ENCODE results near the gene SHF. TPM values are rescaled to one million over a fixed set of nuclear protein-coding genes. Genes with fewer than 3 reads are reported as not detected.

Gene SHF
- total RNA-seq, 1 experiment from 2014 or later: 42.9 TPM

- Histone ChIP-seq H3K36me3 (ENCODE audit: insufficient read depth, low read length, poor library complexity, severe bottlenecking) (no peaks in the 10 kb centered on the region), H3K27me3 (replicated peaks; ENCODE audit: insufficient read depth, low read depth, low read length, poor library complexity) (no peaks in the 10 kb centered on the region), H3K9me3 (ENCODE audit: low read depth, low read length, poor library complexity, severe bottlenecking) (no peaks in the 10 kb centered on the region), H3K4me1 (ENCODE audit: insufficient read depth, low read length, poor library complexity, severe bottlenecking) (no peaks in the 10 kb centered on the region), H3K27ac (ENCODE audit: low read depth, low read length, poor library complexity, severe bottlenecking) (no peak overlapping the region), H3K4me3 (ENCODE audit: low read depth, low read length, poor library complexity, severe bottlenecking) (no peak overlapping the region)
- no peak for TF ChIP-seq CTCF (conservative IDR thresholded peaks at IDR 0.05; ENCODE audit: low read depth, low read length)
- TF ChIP-seq EZH2 (IDR thresholded peaks at IDR 0.05; ENCODE audit: borderline replicate concordance, low read depth, low read length, poor library complexity, severe bottlenecking): no peak
- no TSS peak for BruUV-seq (replicated peaks)
- intact Hi-C loops (cut with micrococcal nuclease; ENCODE audit: unreplicated experiment): no loop called here
- DNase-seq (ENCODE audit: low spot score): no peak
- CTCF ChIA-PET: no interaction called here
- POLR2A ChIA-PET (ENCODE audit: low non-redundant PET): no interaction called here
Measured at GRCh38 chr15:45134682-45135604, 52.8 kb downstream of the SHF start.

- Histone ChIP-seq H3K4me1 (ENCODE audit: insufficient read depth, low read length, poor library complexity, severe bottlenecking) (no peaks in the 10 kb centered on the region), H3K9me3 (ENCODE audit: low read depth, low read length, poor library complexity, severe bottlenecking) (no peaks in the 10 kb centered on the region), H3K27ac (ENCODE audit: low read depth, low read length, poor library complexity, severe bottlenecking) (no peak overlapping the region), H3K36me3 (ENCODE audit: insufficient read depth, low read length, poor library complexity, severe bottlenecking) (no peaks in the 10 kb centered on the region), H3K4me3 (ENCODE audit: low read depth, low read length, poor library complexity, severe bottlenecking) (no peak overlapping the region), H3K27me3 (replicated peaks; ENCODE audit: insufficient read depth, low read depth, low read length, poor library complexity) (no peaks in the 10 kb centered on the region)
- intact Hi-C loops (cut with micrococcal nuclease; ENCODE audit: unreplicated experiment): no loop called here
- ChIA-PET POLR2A (ENCODE audit: low non-redundant PET) (no interaction called here), CTCF (no interaction called here)
- no peak for DNase-seq (ENCODE audit: low spot score)
- TF ChIP-seq EZH2 (IDR thresholded peaks at IDR 0.05; ENCODE audit: borderline replicate concordance, low read depth, low read length, poor library complexity, severe bottlenecking): no peak
- no peak for TF ChIP-seq CTCF (conservative IDR thresholded peaks at IDR 0.05; ENCODE audit: low read depth, low read length)
- no TSS peak for BruUV-seq (replicated peaks)
Measured at GRCh38 chr15:45134046-45134445, 53.7 kb downstream of the SHF start.

GRCh38 chr15:45133561-45133920 lies 54.2 kb downstream of the SHF start:
- no peaks in the 10 kb centered on the region for H3K27me3 ChIP-seq (replicated peaks; ENCODE audit: insufficient read depth, low read depth, low read length, poor library complexity)

More at GRCh38 chr15:45133561-45133920, 54.2 kb downstream of the SHF start:
- Histone ChIP-seq H3K4me1 (ENCODE audit: insufficient read depth, low read length, poor library complexity, severe bottlenecking) (no peaks in the 10 kb centered on the region), H3K27ac (ENCODE audit: low read depth, low read length, poor library complexity, severe bottlenecking) (no peak overlapping the region), H3K36me3 (ENCODE audit: insufficient read depth, low read length, poor library complexity, severe bottlenecking) (no peaks in the 10 kb centered on the region), H3K9me3 (ENCODE audit: low read depth, low read length, poor library complexity, severe bottlenecking) (no peaks in the 10 kb centered on the region), H3K4me3 (ENCODE audit: low read depth, low read length, poor library complexity, severe bottlenecking) (no peak overlapping the region)
- CTCF ChIA-PET: no interaction called here
- no peak for TF ChIP-seq CTCF (conservative IDR thresholded peaks at IDR 0.05; ENCODE audit: low read depth, low read length)
- TF ChIP-seq EZH2 (IDR thresholded peaks at IDR 0.05; ENCODE audit: borderline replicate concordance, low read depth, low read length, poor library complexity, severe bottlenecking): no peak
- POLR2A ChIA-PET (ENCODE audit: low non-redundant PET): no interaction called here
- peak; percentile 25 for DNase-seq (ENCODE audit: low spot score)
- BruUV-seq (replicated peaks): no TSS peak
- intact Hi-C loops (cut with micrococcal nuclease; ENCODE audit: unreplicated experiment): no loop called here
